ENCODE data around the gene GSG1L. TPM values are rescaled to one million over a fixed set of nuclear protein-coding genes. Genes with fewer than 3 reads are reported as not detected.

Gene GSG1L
- total and polyA plus RNA-seq, 9 of the 15 experiments (the other 6 are each of a cell fraction or from before 2014, with no cell fraction given) = not detected

DNA sequence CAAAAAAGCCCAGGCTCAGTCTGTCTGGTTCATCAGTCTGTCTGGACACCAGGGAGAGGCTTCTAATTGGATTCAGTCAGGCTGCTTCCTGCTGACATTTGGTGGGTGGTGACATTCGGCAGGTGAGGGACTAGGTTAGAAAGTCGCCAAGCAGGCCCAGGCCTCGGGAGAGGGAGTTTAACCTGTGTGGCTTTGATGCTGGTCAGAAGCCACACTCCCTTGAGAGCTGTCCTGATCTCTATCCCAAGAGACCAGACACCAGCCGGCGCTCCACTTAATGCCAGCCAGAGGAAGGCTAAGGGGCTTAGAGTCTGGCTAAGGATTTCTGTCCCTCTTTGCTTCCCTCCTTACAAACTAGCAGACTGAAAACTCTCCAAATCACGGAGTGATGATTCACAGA lies 135.0 kb downstream of the GSG1L start:
- no peak for DNase-seq (ENCODE audit: extremely low read depth in 1 of 4, low spot score in 3 of 4)
- no peak overlapping the region for H3K9ac ChIP-seq (ENCODE audit: insufficient read depth in 1 of 2, low read depth in 2 of 2, low read length in 2 of 2)
- no peak overlapping the region for H3K4me3 ChIP-seq
- ChIA-PET CTCF (ENCODE audit: low intra/inter-chr PET ratio) (no interaction called here), POLR2A (no interaction called here)
- ATAC-seq = no peak
- H3K4me1 ChIP-seq (replicated peaks in 1 of 2; ENCODE audit: control insufficient read depth in 2 of 2, insufficient read depth in 2 of 2, low read length in 2 of 2) = no peaks in the 10 kb centered on the region
- no peak overlapping the region for H3K27ac ChIP-seq (ENCODE audit: extremely low read depth, low read depth, low read length)
- TF ChIP-seq, protein P1, sequence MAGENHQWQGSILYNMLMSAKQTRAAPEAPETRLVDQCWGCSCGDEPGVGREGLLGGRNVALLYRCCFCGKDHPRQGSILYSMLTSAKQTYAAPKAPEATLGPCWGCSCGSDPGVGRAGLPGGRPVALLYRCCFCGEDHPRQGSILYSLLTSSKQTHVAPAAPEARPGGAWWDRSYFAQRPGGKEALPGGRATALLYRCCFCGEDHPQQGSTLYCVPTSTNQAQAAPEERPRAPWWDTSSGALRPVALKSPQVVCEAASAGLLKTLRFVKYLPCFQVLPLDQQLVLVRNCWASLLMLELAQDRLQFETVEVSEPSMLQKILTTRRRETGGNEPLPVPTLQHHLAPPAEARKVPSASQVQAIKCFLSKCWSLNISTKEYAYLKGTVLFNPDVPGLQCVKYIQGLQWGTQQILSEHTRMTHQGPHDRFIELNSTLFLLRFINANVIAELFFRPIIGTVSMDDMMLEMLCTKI (IDR thresholded peaks at IDR 0.05; ENCODE audit: partially characterized antibody) = no peak
- TF ChIP-seq, protein P2, sequence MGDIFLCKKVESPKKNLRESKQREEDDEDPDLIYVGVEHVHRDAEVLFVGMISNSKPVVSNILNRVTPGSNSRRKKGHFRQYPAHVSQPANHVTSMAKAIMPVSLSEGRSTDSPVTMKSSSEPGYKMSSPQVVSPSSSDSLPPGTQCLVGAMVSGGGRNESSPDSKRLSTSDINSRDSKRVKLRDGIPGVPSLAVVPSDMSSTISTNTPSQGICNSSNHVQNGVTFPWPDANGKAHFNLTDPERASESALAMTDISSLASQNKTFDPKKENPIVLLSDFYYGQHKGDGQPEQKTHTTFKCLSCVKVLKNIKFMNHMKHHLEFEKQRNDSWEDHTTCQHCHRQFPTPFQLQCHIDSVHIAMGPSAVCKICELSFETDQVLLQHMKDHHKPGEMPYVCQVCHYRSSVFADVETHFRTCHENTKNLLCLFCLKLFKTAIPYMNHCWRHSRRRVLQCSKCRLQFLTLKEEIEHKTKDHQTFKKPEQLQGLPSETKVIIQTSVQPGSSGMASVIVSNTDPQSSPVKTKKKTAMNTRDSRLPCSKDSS (IDR thresholded peaks at IDR 0.05; ENCODE audit: low read depth, partially characterized antibody) = no peak
- TF ChIP-seq, protein P3, sequence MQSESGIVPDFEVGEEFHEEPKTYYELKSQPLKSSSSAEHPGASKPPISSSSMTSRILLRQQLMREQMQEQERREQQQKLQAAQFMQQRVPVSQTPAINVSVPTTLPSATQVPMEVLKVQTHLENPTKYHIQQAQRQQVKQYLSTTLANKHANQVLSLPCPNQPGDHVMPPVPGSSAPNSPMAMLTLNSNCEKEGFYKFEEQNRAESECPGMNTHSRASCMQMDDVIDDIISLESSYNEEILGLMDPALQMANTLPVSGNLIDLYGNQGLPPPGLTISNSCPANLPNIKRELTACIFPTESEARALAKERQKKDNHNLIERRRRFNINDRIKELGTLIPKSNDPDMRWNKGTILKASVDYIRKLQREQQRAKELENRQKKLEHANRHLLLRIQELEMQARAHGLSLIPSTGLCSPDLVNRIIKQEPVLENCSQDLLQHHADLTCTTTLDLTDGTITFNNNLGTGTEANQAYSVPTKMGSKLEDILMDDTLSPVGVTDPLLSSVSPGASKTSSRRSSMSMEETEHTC (IDR thresholded peaks at IDR 0.05) = no peak
- TF ChIP-seq STAT5B (CRISPR knock-in tag; IDR thresholded peaks at IDR 0.05) (no peak), POU5F1 (IDR thresholded peaks at IDR 0.05; ENCODE audit: borderline replicate concordance, low read depth, low read length, partially characterized antibody) (no peak), RAD51 (IDR thresholded peaks at IDR 0.05; ENCODE audit: borderline replicate concordance, low read depth) (no peak), DACH1 (IDR thresholded peaks at IDR 0.05; ENCODE audit: partially characterized antibody) (no peak), BMI1 (IDR thresholded peaks at IDR 0.05; ENCODE audit: low read length) (no peak), HNRNPUL1 (IDR thresholded peaks at IDR 0.05; ENCODE audit: low read length) (no peak), LEF1 (IDR thresholded peaks at IDR 0.05) (no peak), ZNF282 (CRISPR knock-in tag; IDR thresholded peaks at IDR 0.05) (no peak), HDAC8 (tag; IDR thresholded peaks at IDR 0.05) (no peak)
- TF ChIP-seq, protein P4, sequence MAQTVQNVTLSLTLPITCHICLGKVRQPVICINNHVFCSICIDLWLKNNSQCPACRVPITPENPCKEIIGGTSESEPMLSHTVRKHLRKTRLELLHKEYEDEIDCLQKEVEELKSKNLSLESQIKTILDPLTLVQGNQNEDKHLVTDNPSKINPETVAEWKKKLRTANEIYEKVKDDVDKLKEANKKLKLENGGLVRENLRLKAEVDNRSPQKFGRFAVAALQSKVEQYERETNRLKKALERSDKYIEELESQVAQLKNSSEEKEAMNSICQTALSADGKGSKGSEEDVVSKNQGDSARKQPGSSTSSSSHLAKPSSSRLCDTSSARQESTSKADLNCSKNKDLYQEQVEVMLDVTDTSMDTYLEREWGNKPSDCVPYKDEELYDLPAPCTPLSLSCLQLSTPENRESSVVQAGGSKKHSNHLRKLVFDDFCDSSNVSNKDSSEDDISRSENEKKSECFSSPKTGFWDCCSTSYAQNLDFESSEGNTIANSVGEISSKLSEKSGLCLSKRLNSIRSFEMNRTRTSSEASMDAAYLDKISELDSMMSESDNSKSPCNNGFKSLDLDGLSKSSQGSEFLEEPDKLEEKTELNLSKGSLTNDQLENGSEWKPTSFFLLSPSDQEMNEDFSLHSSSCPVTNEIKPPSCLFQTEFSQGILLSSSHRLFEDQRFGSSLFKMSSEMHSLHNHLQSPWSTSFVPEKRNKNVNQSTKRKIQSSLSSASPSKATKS (CRISPR knock-in tag; IDR thresholded peaks at IDR 0.05) = no peak
- no peaks in the 10 kb centered on the region for H3K79me2 ChIP-seq (ENCODE audit: control insufficient read depth, insufficient read depth, low read length)
- H4K20me1 ChIP-seq (replicated peaks; ENCODE audit: control insufficient read depth, insufficient read depth, low read length) = no peaks in the 10 kb centered on the region; the same call in 1 of the 2 replicates
- peaks cover 0 to 11% of the 10 kb centered on the region in 2 experiments; a peak in 1 of 5 replicates for H3K27me3 ChIP-seq (ENCODE audit: control insufficient read depth in 2 of 2, insufficient read depth in 2 of 2, low read length in 2 of 2)
- peaks cover 1% of the 10 kb centered on the region; the same call in 1 of the 2 replicates for H3K9me3 ChIP-seq (replicated peaks; ENCODE audit: control insufficient read depth, insufficient read depth, low read depth, low read length)
- intact Hi-C loops (cut with micrococcal nuclease) = no loop called here
- H3K4me2 ChIP-seq (ENCODE audit: insufficient read depth, low read length) = no peak overlapping the region
- in situ Hi-C loops (cut with MboI) = no loop called here
- WGBS (ENCODE audit: insufficient coverage, low coverage, missing lambda C conversion rate) = 0% methylated on average over 6 of the region's 6 CpGs
- H2AFZ ChIP-seq (ENCODE audit: low read depth, low read length) = no peak overlapping the region
- no TSS peak for BruUV-seq (replicated peaks)
- no peak for FAIRE-seq
- no peaks in the 10 kb centered on the region for H3K36me3 ChIP-seq (ENCODE audit: control insufficient read depth, insufficient read depth, low read length)
- no peaks in the 10 kb centered on the region for H3K9me1 ChIP-seq (ENCODE audit: control insufficient read depth, insufficient read depth, low read length)

Data from K562 (cell line).